GM15510 (cell line): ENCODE measurements around the gene EXOC4.

ENCODE experiments used
- POLR2A ChIP-seq: IDR thresholded peaks from 3 replicates; pipeline ENCODE4 v1.6.1; 2011; ENCODE audit warnings: borderline replicate concordance; ENCODE audit not compliant: insufficient read length; ENCODE audit errors: extremely low read depth

The EXOC4 gene

DNA sequence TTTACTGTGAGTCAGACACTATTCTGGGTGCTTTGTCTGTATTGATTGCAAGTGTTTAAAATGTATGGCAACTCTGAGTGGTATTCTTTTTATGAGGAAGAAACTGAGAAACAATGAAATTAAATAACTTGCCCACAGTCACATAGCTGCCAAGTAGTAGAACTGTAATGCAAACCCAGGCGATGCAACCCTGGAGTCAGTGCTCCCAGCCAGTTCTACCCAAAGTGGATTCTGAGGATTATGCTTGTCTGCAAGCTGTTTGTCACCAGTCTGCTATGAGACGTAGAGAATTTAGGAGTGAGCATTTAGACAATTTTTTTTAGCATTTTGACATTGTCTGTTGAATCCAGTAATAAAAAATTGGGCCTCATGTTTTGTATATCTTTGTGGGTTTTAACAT is 568.3 kb downstream of the EXOC4 start:
- TF ChIP-seq POLR2A = no peak

DNA sequence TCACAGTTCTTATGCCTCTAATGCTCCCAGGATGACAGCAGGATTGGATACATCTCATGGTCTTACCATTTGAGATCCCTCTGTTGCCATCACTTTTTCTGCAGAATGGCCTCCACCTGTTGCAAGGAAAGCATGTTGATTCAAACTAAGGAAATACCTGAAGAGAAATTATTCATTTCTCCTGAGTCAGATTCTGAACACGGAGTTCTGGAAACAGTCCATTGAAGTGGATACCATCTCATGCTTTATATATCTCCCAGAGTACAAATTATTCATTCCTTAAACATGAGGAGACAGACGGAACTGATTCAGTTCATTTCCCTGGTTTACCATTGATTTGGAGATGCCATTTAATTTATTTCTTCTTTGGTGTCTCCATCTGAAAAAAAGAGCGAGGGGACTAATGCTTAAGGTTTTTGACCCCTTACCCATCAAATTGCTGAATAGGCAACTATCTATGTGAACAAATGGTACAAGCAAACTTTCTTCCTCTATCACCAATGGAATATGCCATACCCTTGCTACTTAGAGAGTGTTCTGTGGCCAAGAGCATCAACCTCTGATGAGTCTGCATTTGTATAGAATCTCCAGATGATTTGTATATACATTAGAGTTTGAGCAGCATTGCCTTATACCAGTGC is 569.2 kb downstream of the EXOC4 start:
- no peak for TF ChIP-seq POLR2A

- no peak for TF ChIP-seq POLR2A
Observed at GRCh38 chr7:133822868-133823552, 570.1 kb downstream of the EXOC4 start.

GRCh38 chr7:133824132-133824531 is 571.3 kb downstream of the EXOC4 start:
- TF ChIP-seq POLR2A = no peak

GRCh38 chr7:133827707-133828623 is 575.1 kb downstream of the EXOC4 start:
- no peak for TF ChIP-seq POLR2A

DNA sequence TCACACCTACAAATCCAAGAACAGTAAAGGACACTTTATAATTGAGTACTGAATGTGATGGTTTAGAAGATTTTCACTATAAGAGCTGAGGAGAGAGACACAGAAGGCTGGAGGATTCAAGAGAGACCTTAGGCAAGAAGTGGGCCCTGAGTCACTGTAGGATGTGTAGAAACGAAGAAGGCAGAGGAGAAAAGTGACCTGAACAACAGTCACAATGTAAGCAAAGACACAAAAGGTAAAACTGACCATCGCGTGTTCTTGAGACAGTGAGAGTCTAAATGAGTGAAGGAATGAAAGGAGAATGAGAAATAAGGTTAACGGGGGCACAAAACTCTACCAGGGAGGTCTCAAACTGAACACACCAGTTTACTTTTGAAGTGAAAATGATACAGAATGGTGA is 576.0 kb downstream of the EXOC4 start:
- TF ChIP-seq POLR2A = no peak

DNA sequence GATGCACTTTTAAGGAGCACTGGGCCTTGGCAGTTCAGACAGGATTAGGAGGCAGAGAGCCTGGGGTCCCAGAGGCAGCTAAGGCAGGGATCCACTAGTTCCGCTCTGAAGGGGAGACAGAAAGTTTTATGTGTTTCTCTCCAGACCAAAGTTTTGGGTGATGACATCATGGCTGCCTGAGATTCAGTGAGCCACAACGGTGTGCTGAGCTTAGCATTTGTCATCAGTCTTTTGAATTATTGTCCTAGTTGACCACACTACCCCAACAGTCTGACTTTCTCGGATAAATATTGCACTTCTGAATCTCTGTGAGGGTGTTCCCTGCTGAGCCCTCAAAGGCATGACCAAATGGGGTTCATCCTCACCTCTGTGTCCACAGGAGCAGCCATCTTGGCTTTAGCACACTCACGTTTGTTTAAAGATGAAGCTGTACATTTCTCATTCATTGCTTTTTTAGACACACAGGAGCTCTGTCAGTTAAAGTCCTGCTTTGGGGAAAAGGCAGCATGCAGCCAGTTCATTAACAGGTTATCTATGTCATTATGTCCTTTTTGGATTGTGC is 576.5 kb downstream of the EXOC4 start:
- no peak for TF ChIP-seq POLR2A

DNA sequence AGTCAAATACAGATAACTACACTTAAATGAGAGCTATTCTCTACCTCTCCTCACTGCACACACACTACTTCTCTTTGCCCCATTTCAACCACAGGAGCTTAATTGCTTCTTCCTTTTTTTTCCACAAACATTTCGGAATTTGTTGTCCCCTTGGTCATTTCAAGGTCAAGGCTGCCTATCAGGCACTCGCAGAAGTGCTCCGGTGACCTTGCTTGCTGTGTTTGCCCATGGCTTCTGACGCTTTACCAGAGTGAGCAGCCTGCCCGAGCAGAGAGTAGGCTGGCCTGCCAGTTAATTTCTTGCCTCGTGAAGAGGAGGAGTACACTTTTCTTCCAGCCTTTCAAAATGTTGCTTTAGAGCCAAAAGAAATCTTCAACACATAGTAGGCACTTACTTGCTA is 577.2 kb downstream of the EXOC4 start:
- TF ChIP-seq POLR2A = no peak

DNA sequence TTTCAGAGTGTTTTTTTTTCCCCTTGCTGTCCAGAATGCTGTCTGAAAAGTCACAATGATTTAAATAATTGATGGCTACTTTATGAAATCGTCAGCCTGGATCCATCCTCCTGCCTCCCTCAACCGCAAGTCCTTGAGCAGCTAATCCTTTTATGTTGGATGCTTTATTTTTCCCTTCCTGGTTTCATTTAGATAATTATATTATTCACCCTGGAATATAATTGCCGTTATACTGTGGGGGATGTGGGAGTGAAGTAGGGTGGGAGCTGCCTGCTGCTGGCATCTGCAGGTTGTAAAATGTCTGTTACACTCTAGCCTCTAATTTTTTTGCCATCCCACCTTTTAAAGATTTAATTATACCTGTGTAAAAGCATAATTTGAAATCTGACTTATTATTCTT is 583.8 kb downstream of the EXOC4 start:
- TF ChIP-seq POLR2A = no peak

DNA sequence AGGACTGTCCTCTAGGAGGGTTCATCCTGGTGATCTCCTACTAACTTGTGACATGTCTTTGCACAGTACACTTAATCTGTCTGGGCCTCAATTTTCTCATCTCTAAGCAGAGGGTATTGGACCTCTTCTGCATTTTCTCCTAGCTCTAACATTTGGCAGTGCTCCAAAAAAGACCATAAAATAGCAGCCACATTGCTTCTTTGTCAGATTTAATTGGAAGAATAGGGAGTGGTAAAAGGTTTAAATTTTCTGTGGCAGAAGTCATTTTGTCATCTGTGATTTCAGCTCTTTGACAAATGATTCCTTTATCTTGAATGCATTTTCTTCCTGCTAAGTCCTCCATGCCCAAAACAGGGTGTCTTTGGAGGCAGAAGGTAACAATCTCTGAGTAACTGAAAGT is 584.3 kb downstream of the EXOC4 start:
- no peak for TF ChIP-seq POLR2A

DNA sequence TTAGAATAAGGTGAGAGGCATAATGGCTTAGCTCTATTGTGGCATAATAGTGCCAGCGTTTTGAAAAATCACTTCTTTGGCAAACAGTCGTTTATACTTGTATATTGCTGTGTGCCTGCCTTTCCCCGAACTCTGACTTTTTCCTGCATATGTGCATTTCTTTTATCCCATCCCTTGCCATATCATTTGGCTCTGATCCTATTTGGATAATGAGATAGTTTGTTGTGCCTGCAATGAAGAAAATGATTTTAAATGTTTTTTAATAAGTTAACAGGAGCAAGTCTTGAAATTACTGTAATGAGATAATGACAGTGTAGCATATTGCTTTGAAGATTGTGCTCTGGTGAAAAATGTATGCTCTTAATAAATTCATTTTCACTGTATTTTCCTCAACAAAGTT is 586.2 kb downstream of the EXOC4 start:
- TF ChIP-seq POLR2A = no peak

DNA sequence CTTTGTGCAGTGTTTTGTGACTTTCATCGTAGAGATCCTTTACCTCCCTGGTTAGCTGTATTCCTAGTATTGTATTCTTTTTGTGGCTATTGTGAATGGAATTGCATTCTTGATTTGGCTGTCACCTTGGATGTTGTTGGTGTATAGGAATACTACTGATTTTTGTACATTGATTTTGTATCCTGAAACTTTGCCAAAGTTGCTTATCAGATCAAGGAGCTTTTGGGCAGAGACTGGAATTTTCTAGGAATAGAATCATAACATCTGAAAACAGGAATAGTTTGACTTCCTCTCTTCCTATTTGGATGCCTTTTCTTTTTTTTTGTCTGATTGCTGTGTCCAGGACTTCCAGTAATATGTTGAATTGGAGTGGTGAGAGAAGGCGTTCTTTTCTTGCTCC is 590.5 kb downstream of the EXOC4 start:
- no peak for TF ChIP-seq POLR2A

DNA sequence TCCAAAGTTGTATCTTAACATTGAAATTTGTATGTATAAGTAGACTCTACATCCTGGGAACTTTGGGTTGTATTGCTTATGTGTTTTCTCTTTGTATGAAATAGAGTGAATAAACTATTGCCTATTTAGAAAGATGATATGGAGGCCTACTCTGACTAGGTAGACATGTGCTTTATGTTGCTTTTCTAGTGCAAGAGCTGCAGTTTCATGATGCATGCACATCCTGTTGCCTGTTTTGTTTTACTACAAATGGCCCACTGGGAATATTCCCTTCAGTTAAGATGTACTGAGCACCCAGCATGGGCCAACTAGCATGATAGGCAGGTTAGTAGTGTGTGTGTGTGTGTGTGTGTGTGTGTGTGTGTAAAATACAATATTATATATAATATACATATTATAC is 592.1 kb downstream of the EXOC4 start:
- no peak for TF ChIP-seq POLR2A

DNA sequence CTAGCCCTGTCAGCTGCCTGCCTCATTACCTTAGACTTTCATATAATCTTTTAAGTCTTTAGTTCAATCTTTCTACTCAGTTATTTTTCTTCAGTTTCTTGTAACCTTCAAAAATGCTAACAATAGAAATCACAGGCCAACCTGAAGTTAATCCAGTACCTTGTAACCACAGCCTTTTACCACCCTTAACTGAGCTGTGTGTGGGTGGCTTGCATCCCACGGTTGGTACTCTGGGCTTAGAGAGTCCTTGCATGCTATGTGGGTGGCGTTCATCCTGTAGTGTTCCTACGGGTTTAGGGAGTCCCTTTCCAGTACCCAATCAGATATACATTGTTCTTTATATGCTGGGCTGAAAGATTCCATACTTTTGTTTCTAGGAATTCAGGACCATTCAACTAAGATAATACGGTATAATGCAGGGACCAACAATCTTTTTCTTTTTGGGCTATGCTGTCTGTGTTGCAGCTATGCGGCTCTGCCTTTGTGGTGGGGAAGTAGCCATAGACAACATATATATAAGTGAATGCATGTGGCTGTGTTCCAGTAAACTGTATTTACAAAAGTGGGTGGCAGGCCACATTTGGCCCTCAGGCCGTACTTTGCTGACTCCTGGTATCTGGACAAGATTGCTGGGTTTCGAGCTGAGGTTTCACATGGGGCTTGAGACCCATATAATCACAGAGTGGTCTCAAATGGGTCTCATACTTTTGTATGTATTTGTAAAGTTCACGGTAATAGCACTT is 593.5 kb downstream of the EXOC4 start:
- no peak for TF ChIP-seq POLR2A
